ENCODE results near the gene RASD1.

- no peak for TF ChIP-seq POLR2A (IDR thresholded peaks at IDR 0.05; ENCODE audit: low read length)
- no peak for TF ChIP-seq GATA1 (IDR thresholded peaks at IDR 0.05; ENCODE audit: low read depth, low read length)
These were observed 16.0 kb upstream of the RASD1 start for GRCh38 chr17:17511881-17512858.

Data from erythroblast (primary cell).